ENCODE measurements around the gene GRHL3. TPM values are rescaled to one million over a fixed set of nuclear protein-coding genes. Genes with fewer than 3 reads are reported as not detected.
A peak's percentile ranks its signal among the peaks of the same experiment; 100 is the strongest.
"Not testable (repeated sequence)": the region's sequence is repeated elsewhere in the genome, so short reads cannot be mapped to it uniquely, and the experiment has no call there.

GRHL3 gene
- 0.54 TPM for polyA plus RNA-seq
- long read RNA-seq, donor 1 = 0 reads
- long read RNA-seq, donor 2 = 0 reads
- long read RNA-seq, donor 3 = 0 reads
- long read RNA-seq, donor 4 = 0 reads
- long read RNA-seq, donor 5 = 0 reads
- long read RNA-seq, donor 6 = 0 reads
- long read RNA-seq, donor 7 = 0 reads
- long read RNA-seq, donor 8 = 0 reads
- long read RNA-seq, donor 9 = 0 reads
- long read RNA-seq, donor 10 = 0 reads
- long read RNA-seq, donor 11 = 0 reads

DNA sequence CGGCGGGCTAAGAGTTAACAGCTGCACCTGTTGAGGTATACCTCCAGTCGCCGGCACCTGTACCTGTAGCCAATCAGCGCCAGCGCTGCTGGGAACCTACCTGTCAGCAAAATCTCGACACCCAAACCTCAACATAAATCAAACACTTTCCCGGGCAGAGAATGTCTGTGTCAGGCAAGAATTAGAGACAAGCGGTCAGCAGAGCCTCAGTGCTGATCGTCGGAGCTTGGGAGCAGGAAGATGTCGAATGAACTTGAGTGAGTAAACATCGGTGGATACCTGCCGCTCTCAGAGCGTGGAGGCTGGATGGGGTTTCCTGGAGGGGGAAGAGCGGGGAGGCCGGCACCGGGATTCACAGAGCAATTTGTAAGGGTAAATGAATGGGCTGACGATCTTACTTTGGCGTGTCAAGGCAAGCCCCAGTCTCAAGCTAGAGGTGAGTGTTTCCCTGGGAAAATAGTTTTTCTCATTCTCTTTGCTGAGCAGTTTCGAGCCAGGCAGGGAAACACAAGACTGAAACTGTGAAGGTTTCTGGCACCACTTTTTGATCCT lies at the start of gene GRHL3:
GRHL3 (plus strand) TSS at position 46 of the 552 bp plus-strand sequence; CDS start at position 241, 195 bp downstream.
- no peaks in the 10 kb centered on the region for H3K36me3 ChIP-seq (ENCODE audit: control insufficient read depth, insufficient read depth, low read length)
- peaks cover 19% of the 10 kb centered on the region for H3K27me3 ChIP-seq (ENCODE audit: control insufficient read depth, insufficient read depth, low read length)
- peak in 1 of 2 donors; percentile 69 for DNase-seq
- H3K4me3 ChIP-seq (ENCODE audit: low read length) = peak within 1 kb of the TSS; percentile 6
- H3K27ac ChIP-seq (ENCODE audit: low read length) = no peak within 1 kb of the TSS
- whole genome bisulfite sequencing (ENCODE audit: insufficient coverage, low lambda C conversion rate) = no CpG with 5 or more reads among the region's 21 CpGs
- no peaks in the 10 kb centered on the region for H3K9me3 ChIP-seq (ENCODE audit: control insufficient read depth, low read depth, low read length)
- peaks cover 12% of the 10 kb centered on the region for H3K4me1 ChIP-seq (ENCODE audit: control insufficient read depth, insufficient read depth, low read length)

DNA sequence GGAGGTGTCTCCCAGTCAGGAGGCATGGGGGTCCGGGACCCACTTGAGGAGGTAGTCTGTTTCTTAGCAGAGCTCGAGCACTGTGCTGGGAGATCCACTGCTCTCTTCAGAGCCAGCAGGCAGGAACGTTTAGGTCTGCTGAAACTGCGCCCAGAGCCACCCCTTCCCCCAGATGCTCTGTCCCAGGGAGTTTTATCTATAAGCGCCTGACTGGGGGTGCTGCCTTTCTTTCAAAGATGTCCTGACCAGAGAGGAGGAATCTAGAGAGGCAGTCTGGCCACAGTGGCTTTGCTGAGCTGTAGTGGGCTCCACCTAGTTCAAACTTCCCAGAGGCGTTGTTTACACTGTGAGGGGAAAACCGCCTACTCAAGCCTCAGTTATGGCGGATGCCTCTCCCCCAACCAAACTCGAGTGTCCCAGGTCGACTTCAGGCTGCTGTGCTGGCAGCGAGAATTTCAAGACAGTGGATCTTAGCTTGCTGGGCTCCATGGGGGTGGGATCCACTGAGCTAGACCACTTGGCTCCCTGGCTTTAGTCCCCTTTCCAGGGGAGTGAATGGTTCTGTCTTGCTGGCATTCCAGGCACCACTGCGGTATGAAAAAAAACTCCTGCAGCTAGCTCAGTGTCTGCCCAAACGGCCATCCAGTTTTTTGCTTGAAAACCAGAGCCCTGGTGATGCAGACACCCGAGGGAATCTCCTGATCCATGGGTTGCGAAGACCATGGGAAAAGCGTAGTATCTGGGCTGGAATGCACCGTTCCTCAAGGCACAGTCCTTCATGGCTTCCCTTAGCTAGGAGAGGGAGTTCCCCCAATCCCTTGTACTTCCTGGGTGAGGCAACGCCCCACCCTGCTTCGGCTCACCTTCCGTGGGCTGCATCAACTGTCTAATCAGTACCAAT lies 44.7 kb upstream of the GRHL3 start:
- no CpG with 5 or more reads among the region's 20 CpGs for WGBS (ENCODE audit: insufficient coverage, low lambda C conversion rate)
- H3K27me3 ChIP-seq (ENCODE audit: control insufficient read depth, insufficient read depth, low read length); H3K9me3 ChIP-seq (ENCODE audit: control insufficient read depth, low read depth, low read length); H3K27ac ChIP-seq (ENCODE audit: low read length); H3K4me3 ChIP-seq (ENCODE audit: low read length); H3K36me3 ChIP-seq (ENCODE audit: control insufficient read depth, insufficient read depth, low read length); DNase-seq; H3K4me1 ChIP-seq (ENCODE audit: control insufficient read depth, insufficient read depth, low read length): not testable (repeated sequence)

DNA sequence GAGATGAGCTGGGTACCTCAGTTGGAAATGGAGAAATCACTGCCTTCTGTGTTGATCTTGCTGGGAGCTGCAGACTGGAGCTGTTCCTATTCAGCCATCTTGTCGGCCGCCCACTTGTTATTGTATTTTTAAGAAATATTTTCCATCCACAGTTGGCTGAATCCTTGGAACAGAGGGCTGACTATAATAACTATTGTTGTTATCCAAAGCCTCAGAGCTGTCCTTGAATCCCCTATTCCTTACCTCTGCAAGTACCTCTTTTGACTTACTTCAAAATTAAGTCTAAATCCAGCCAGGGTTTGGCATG lies 44.1 kb upstream of the GRHL3 start:
- WGBS (ENCODE audit: insufficient coverage, low lambda C conversion rate) = no CpG with 5 or more reads among the region's 2 CpGs
- no peak overlapping the region for H3K4me3 ChIP-seq (ENCODE audit: low read length)
- no peaks in the 10 kb centered on the region for H3K27me3 ChIP-seq (ENCODE audit: control insufficient read depth, insufficient read depth, low read length)
- no peaks in the 10 kb centered on the region for H3K36me3 ChIP-seq (ENCODE audit: control insufficient read depth, insufficient read depth, low read length)
- no peaks in the 10 kb centered on the region for H3K9me3 ChIP-seq (ENCODE audit: control insufficient read depth, low read depth, low read length)
- no peak for DNase-seq
- H3K27ac ChIP-seq (ENCODE audit: low read length) = no peak overlapping the region
- H3K4me1 ChIP-seq (ENCODE audit: control insufficient read depth, insufficient read depth, low read length) = no peaks in the 10 kb centered on the region

DNA sequence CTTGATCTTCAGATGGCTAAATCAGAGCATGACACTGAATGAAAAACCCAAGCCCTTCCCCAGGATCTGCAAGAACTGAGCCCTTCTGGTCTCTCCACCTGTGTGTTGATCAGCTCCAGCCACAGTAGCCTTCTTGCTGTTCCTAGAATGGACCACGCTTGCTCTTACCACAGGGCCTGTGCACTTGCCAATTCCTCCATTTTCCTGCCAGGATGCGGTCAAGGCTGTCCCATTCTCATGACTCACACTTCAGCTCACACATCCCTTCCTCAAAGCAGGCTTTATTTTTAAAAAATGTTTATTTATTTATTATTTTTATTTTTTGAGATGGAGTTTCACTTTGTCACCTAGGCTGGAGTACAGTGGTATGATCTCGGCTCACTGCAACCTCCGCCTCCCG lies 43.6 kb upstream of the GRHL3 start:
- Histone ChIP-seq H3K4me3 (ENCODE audit: low read length) (no peak overlapping the region), H3K27me3 (ENCODE audit: control insufficient read depth, insufficient read depth, low read length) (no peaks in the 10 kb centered on the region), H3K9me3 (ENCODE audit: control insufficient read depth, low read depth, low read length) (no peaks in the 10 kb centered on the region), H3K4me1 (ENCODE audit: control insufficient read depth, insufficient read depth, low read length) (no peaks in the 10 kb centered on the region), H3K36me3 (ENCODE audit: control insufficient read depth, insufficient read depth, low read length) (no peaks in the 10 kb centered on the region), H3K27ac (ENCODE audit: low read length) (no peak overlapping the region)
- DNase-seq = no peak
- WGBS (ENCODE audit: insufficient coverage, low lambda C conversion rate) = no CpG with 5 or more reads among the region's 5 CpGs

DNA sequence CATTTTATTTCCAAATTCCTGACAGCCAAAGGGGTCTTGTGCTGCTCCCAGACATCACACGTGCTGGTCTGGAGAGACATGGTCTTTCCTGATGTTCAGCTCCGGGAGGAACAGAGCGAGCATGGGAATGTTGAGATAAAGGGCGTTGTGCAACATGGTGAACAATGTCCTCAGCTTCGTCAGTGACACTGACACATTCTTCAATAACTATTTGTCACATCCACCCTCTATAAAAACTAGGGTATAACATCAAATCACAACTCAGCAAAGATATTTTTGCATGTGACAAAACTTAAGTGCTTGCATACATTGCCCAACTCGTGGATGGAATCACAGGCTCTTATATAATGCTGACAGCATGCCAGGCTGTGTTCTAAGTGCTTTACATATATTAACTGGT lies 42.4 kb upstream of the GRHL3 start:
- Histone ChIP-seq H3K27me3 (ENCODE audit: control insufficient read depth, insufficient read depth, low read length) (no peaks in the 10 kb centered on the region), H3K4me3 (ENCODE audit: low read length) (no peak overlapping the region), H3K27ac (ENCODE audit: low read length) (no peak overlapping the region), H3K9me3 (ENCODE audit: control insufficient read depth, low read depth, low read length) (no peaks in the 10 kb centered on the region), H3K36me3 (ENCODE audit: control insufficient read depth, insufficient read depth, low read length) (no peaks in the 10 kb centered on the region), H3K4me1 (ENCODE audit: control insufficient read depth, insufficient read depth, low read length) (no peaks in the 10 kb centered on the region)
- peak; percentile 61 to 84 for DNase-seq
- WGBS (ENCODE audit: insufficient coverage, low lambda C conversion rate) = no CpG with 5 or more reads among the region's 6 CpGs

DNA sequence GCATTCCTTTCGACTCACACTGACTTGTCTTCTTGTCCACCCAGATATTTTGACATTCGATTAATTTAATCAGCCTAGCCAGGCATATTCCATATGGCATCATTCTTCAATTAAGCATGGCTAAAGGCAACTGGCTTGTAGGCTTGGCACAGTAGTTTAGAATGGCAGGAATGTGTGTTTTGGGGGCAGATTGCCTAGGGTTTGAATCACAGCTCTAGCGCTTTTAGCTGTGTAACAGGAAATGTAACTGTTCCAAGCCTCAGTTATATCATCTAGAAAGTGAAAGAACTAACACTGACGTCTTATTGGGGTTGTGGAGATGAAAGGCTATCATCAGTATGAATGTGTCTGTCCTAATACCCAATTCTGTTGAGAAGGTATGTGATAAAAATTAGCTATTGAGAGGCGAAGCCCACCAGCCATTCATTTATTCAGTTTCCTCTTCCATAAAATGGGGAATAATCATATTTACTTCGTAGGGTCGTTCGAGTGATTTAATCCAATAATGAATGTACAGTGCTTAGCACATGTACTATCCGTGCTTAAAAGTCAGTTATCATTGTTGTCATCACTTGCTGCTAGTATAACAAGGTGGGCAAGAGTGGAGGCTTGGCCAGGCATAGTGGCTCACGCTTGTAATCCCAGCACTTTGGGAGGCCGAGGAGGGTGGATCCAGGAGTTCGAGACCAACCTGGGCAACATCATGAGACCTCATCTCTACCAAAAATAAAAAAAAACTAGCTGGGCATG lies 41.6 kb upstream of the GRHL3 start:
- Histone ChIP-seq H3K4me1 (ENCODE audit: control insufficient read depth, insufficient read depth, low read length) (no peaks in the 10 kb centered on the region), H3K36me3 (ENCODE audit: control insufficient read depth, insufficient read depth, low read length) (no peaks in the 10 kb centered on the region), H3K27ac (ENCODE audit: low read length) (no peak overlapping the region), H3K27me3 (ENCODE audit: control insufficient read depth, insufficient read depth, low read length) (no peaks in the 10 kb centered on the region), H3K9me3 (ENCODE audit: control insufficient read depth, low read depth, low read length) (no peaks in the 10 kb centered on the region), H3K4me3 (ENCODE audit: low read length) (no peak overlapping the region)
- DNase-seq = no peak
- 40% methylated on average over 2 of the region's 12 CpGs for WGBS (ENCODE audit: insufficient coverage, low lambda C conversion rate)

DNA sequence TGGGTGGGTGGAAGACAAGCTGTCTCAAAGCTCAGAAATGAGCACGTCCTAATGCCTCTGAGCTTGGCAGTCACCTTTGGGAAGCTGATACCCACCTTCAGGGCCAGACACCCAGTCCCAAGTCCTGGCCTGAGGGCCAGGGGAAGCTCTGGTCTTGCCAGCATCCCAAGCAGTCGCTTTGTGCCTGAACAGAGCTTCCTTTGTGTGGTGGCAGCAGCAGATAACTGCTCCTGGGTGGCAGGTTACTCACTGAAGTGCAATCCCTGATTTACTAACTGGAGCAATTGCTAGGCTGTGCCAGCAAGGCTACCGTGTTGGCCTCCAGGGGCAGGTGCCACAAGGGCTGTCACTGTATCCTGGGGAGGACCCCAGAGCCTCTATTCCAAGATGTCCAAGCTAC lies 40.4 kb upstream of the GRHL3 start:
- Histone ChIP-seq H3K27ac (ENCODE audit: low read length) (no peak overlapping the region), H3K9me3 (ENCODE audit: control insufficient read depth, low read depth, low read length) (no peaks in the 10 kb centered on the region), H3K4me3 (ENCODE audit: low read length) (no peak overlapping the region), H3K4me1 (ENCODE audit: control insufficient read depth, insufficient read depth, low read length) (no peaks in the 10 kb centered on the region), H3K27me3 (ENCODE audit: control insufficient read depth, insufficient read depth, low read length) (no peaks in the 10 kb centered on the region), H3K36me3 (ENCODE audit: control insufficient read depth, insufficient read depth, low read length) (no peaks in the 10 kb centered on the region)
- no CpG with 5 or more reads among the region's 3 CpGs for WGBS (ENCODE audit: insufficient coverage, low lambda C conversion rate)
- no peak for DNase-seq

DNA sequence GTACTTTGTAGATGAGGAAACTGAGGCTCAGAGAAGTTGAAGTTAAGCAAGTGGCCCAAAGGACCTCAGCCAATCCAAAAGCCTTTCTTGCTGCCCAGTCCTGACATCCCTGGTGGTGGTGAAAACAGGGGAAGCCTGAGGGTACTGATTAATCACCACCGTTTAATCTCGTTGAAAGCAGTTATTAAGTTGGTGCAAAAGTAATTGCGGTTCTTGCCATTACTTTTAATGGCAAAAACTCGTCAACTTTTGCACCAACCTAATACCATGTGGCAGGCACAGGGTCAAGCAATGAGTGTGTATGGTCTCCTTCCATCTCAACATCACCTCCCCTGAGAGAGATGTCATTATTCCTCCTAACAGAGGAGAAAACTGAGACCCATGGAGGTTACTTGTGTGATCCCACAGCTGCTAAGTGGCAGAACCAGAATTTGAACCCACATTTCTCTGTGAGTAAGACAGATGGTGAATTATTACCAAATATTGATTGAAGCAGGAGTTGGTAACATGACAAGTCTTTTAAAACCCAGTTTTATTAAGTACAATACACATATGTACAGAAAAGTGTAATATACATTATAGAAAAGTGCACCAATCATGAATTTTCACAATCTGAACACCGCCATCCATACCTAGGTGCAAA lies 39.4 kb upstream of the GRHL3 start:
- Histone ChIP-seq H3K4me1 (ENCODE audit: control insufficient read depth, insufficient read depth, low read length) (no peaks in the 10 kb centered on the region), H3K9me3 (ENCODE audit: control insufficient read depth, low read depth, low read length) (no peaks in the 10 kb centered on the region), H3K27ac (ENCODE audit: low read length) (no peak overlapping the region), H3K36me3 (ENCODE audit: control insufficient read depth, insufficient read depth, low read length) (no peaks in the 10 kb centered on the region), H3K4me3 (ENCODE audit: low read length) (no peak overlapping the region), H3K27me3 (ENCODE audit: control insufficient read depth, insufficient read depth, low read length) (no peaks in the 10 kb centered on the region)
- DNase-seq = no peak
- WGBS (ENCODE audit: insufficient coverage, low lambda C conversion rate) = no CpG with 5 or more reads among the region's 5 CpGs

DNA sequence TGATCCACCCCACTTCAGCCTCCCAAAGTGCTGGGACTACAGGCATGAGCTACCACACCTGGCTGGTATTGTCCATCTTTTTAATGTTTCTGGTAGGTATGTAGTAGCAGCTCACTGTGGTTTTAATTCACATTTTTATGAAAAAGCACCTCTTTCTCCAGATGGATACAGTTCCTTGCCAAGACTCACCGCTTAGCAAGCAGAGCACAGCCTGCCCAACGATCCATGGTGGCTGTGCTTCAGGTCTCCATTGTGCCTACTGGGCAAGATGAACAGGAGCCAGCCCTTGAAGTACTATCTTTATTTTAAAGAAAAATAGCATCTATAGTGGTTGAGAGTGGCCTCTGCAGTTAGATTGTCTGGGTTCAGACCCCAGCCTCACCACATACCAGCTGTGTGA lies 37.6 kb upstream of the GRHL3 start:
- Histone ChIP-seq H3K27me3 (ENCODE audit: control insufficient read depth, insufficient read depth, low read length) (no peaks in the 10 kb centered on the region), H3K9me3 (ENCODE audit: control insufficient read depth, low read depth, low read length) (no peaks in the 10 kb centered on the region), H3K36me3 (ENCODE audit: control insufficient read depth, insufficient read depth, low read length) (no peaks in the 10 kb centered on the region), H3K4me1 (ENCODE audit: control insufficient read depth, insufficient read depth, low read length) (no peaks in the 10 kb centered on the region), H3K4me3 (ENCODE audit: low read length) (no peak overlapping the region), H3K27ac (ENCODE audit: low read length) (no peak overlapping the region)
- no CpG with 5 or more reads among the region's 2 CpGs for WGBS (ENCODE audit: insufficient coverage, low lambda C conversion rate)
- DNase-seq = no peak

DNA sequence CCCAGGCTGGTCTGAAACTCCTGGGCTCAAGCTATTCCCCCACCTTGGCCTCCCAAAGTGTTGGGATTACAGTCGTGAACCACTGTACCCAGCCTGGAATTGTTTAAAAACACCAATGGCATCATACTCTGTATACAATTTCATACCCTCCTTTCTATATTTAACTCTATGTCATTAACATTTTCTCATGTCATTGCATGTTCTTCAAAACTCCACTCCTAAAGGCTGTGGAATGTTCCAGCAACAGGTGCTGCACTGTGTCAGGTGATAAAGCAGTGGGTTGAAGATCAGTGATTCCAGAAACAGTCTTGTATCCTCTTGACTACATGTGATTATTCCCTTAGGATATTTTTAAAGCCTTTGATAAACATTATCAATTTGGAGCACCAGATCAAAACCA lies 36.7 kb upstream of the GRHL3 start:
- Histone ChIP-seq H3K36me3 (ENCODE audit: control insufficient read depth, insufficient read depth, low read length) (no peaks in the 10 kb centered on the region), H3K27ac (ENCODE audit: low read length) (no peak overlapping the region), H3K27me3 (ENCODE audit: control insufficient read depth, insufficient read depth, low read length) (no peaks in the 10 kb centered on the region), H3K9me3 (ENCODE audit: control insufficient read depth, low read depth, low read length) (no peaks in the 10 kb centered on the region), H3K4me3 (ENCODE audit: low read length) (no peak overlapping the region), H3K4me1 (ENCODE audit: control insufficient read depth, insufficient read depth, low read length) (no peaks in the 10 kb centered on the region)
- no CpG with 5 or more reads among the region's 1 CpG for WGBS (ENCODE audit: insufficient coverage, low lambda C conversion rate)
- no peak for DNase-seq
